Activated T-cell treated with anti-CD3 and anti-CD28 coated beads for 4 hours (primary cell): Measurements from ENCODE around the gene DNAH11.
"Not testable (repeated sequence)": the region's sequence is repeated elsewhere in the genome, so short reads cannot be mapped to it uniquely, and the experiment has no call there.

Experiments used
- DNase-seq: peaks from one replicate; pipeline ENCODE4 v3.0.0-alpha.2; 2020

DNAH11 gene

GRCh38 chr7:21903020-21903786 lies 360.4 kb downstream of the DNAH11 start:
- DNase-seq = no peak

- DNase-seq = no peak
These were observed 365.9 kb downstream of the DNAH11 start for GRCh38 chr7:21908746-21909145.

GRCh38 chr7:21910253-21910652 lies 367.4 kb downstream of the DNAH11 start:
- no peak for DNase-seq

GRCh38 chr7:21911341-21911875 lies 368.6 kb downstream of the DNAH11 start:
- DNase-seq = no peak

- DNase-seq = no peak
These were observed 369.5 kb downstream of the DNAH11 start for GRCh38 chr7:21912305-21912704.

GRCh38 chr7:21912931-21913780 lies 370.3 kb downstream of the DNAH11 start:
- DNase-seq = no peak

GRCh38 chr7:21914671-21915070 lies 371.8 kb downstream of the DNAH11 start:
- DNase-seq = no peak

GRCh38 chr7:21915140-21915539 lies 372.3 kb downstream of the DNAH11 start:
- DNase-seq = no peak

GRCh38 chr7:21916176-21916575 lies 373.3 kb downstream of the DNAH11 start:
- no peak for DNase-seq

GRCh38 chr7:21916629-21917028 lies 373.8 kb downstream of the DNAH11 start:
- DNase-seq = no peak

GRCh38 chr7:21918216-21918615 lies 375.4 kb downstream of the DNAH11 start:
- no peak for DNase-seq

- no peak for DNase-seq
These were observed 378.1 kb downstream of the DNAH11 start for GRCh38 chr7:21920936-21921335.

- DNase-seq = no peak
These were observed 379.8 kb downstream of the DNAH11 start for GRCh38 chr7:21922605-21923004.

GRCh38 chr7:21923658-21924057 lies 380.8 kb downstream of the DNAH11 start:
- no peak for DNase-seq

GRCh38 chr7:21926448-21926847 lies 383.6 kb downstream of the DNAH11 start:
- DNase-seq = no peak

- DNase-seq = no peak
These were observed 384.9 kb downstream of the DNAH11 start for GRCh38 chr7:21927693-21928092.

GRCh38 chr7:21933293-21933692 lies 390.5 kb downstream of the DNAH11 start:
- DNase-seq = not testable (repeated sequence)

- DNase-seq = no peak
These were observed 392.0 kb downstream of the DNAH11 start for GRCh38 chr7:21934808-21935207.

- DNase-seq = no peak
These were observed 395.6 kb downstream of the DNAH11 start for GRCh38 chr7:21938463-21938862.

- DNase-seq = no peak
These were observed 396.5 kb downstream of the DNAH11 start for GRCh38 chr7:21939136-21939857.

GRCh38 chr7:21939858-21940372 lies 397.1 kb downstream of the DNAH11 start:
- no peak for DNase-seq

GRCh38 chr7:21941611-21942141 lies 398.8 kb downstream of the DNAH11 start:
- no peak for DNase-seq

GRCh38 chr7:21942955-21943354 lies 400.1 kb downstream of the DNAH11 start:
- DNase-seq = no peak
